Measurements from ENCODE around the gene ST6GALNAC4.
A peak's percentile ranks its signal among the peaks of the same experiment; 100 is the strongest.

The ST6GALNAC4 gene, protein sequence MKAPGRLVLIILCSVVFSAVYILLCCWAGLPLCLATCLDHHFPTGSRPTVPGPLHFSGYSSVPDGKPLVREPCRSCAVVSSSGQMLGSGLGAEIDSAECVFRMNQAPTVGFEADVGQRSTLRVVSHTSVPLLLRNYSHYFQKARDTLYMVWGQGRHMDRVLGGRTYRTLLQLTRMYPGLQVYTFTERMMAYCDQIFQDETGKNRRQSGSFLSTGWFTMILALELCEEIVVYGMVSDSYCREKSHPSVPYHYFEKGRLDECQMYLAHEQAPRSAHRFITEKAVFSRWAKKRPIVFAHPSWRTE

DNA sequence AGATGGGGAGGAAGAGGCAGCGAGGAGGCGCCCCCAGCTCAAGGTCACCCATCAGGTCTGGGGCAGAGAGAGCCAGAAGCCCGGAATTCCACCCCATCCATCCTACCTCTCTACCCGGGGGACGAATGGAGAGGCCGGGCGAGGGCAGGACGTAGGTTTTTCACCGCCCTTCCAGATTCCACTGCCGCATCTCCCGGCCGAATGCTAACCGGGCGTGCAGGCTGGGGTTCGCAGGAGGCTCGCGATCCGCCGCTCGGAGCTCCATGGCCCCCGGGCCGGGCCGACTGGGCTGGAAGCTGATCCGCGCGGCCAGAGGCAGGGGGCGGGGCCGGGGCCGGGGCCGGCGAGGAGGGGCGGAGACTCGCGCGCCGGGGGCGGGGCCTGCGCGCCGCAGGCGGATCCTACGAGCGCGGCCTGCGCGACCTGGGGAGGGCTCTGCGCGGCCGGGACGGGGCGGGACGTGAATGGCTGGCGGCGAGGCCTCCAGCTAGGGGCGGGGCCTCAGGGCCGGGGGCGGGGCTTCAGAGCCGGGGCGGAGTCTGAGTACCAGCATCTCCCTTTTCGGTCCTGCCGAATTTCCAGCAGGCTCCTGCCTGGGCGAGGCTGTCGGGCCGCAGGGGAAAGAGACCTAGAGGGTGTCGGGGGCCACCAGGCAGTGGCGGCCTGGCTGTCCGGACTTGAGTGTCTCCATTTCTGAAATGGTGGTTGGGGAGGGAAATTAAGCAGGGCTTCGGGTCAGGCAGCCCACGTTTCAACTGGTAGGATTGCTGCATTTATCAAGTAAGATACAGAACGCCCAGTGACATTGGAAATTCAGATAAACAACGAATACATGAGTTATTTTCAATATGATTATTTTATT lies at the start of gene ST6GALNAC4:
Gene ST6GALNAC4, minus strand, starts transcription at position 322 of the 862 bp plus-strand sequence. CDS start 622 bp downstream, outside the sequence.
- peak; percentile 94 for DNase-seq (ENCODE audit: low spot score)

DNA sequence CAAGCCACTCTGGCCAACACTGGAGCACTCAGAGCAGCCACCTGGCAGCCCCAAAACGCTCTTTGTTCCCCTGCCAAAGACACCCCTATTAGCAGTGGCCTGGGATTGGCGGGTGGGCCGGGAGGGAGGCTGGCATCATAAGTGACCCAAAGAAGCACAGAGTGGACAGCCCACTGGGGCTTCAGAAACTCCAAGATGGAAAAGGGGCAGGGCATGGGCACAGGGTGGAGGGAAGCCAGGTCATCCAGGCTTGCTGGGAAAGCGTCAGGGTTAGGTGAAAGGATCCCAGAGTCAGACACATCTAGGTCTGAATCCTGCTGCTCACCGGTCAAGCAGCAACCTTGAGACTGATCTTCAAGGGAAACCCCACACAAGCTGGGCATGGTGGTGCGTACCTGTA lies 49.1 kb upstream of the ST6GALNAC4 start:
- DNase-seq (ENCODE audit: low spot score) = no peak

DNA sequence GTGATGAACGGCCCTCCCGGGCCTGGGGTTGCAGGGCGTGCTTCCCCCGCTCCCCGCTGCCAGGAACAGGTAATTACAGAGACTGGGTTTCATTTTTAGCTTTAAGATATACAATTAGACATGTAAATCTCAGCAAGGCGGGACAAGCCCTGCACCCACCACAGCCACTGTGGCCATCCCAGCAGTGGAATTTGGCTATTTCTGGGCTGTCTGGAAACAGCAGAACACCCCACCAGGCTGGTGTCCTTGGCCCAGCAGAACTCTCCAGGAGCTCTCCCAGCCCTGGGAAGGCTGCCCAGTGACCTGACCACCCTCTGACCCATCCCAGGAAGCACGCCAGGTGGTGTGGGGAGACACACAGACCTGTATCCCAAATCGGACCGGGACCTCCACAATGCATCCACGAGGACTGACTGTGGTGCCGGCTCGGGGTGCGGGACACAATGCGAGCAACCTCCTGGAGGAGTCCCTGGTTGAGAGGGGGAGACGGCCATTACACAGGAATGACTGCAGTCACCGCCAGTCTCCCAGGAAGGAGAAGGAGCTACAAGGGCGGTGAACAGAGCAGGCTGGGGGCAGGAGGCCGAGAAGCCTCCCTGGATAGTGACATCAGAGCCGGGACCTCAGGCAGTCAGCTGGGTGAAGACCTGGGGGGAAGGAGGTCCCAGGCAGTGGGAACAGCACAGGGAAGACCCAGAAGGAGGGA lies 46.7 kb upstream of the ST6GALNAC4 start:
- DNase-seq (ENCODE audit: low spot score) = no peak

DNA sequence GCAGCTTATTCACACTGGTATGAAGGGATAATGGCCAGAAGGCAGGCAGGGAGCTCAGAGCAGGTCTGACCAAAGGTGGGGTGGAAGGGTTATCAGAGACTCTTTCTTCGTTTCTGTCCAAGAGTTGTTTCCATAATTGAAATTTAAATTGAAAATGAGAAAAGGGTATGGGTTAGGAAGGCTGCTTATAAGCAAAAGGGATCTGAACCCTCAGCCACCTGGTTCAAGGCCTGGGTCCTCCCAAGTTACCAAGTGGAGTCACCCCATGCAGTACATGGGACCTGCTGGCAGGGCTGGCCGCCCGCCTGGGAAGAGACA lies 46.2 kb upstream of the ST6GALNAC4 start:
- no peak for DNase-seq (ENCODE audit: low spot score)

DNA sequence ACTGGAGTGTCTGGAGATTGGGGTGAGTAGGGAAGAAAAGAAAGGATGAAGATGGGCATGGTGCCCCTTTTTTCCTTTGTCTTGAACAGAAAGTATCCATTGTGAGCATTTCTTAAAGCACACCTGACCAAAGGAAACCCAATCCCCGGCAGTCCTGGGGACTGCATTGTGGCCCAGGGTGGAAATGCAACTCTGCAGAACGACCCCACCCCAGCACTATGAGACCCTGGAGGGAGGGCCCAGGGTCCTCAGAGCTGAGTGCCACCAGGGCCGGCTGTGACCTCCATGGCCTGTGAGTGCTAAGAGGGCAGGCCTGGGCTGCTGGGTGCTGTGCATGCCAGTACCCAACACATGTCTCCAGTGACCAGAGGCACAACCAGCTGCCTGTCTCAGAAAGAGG lies 45.4 kb upstream of the ST6GALNAC4 start:
- DNase-seq (ENCODE audit: low spot score) = no peak

DNA sequence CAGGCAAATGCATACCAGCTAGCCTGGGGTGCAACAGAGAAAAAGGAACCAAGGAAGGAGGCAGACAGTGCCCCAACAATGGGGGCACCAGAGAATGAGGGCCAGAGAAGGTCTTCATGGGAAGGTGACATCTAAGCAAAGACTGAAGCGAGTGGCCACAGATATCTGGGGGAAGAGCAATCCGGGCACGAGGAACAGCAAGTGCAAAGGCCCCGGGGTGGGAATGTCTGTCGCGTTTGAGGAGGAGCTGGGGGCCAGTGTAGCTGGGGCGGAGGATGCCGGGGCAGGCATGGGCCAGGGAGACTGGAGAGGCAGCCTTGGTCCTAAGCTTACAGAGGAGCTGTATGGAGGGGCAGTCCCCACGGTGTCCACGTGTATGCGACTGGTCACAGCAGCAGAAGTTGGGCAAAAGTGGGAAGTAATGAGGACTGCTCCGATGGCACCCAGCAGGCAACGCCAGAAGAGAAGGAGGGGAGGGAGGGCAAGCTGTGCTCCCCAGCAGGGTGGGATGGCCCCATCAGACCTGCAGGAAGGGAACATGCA lies 44.8 kb upstream of the ST6GALNAC4 start:
- DNase-seq (ENCODE audit: low spot score) = no peak

DNA sequence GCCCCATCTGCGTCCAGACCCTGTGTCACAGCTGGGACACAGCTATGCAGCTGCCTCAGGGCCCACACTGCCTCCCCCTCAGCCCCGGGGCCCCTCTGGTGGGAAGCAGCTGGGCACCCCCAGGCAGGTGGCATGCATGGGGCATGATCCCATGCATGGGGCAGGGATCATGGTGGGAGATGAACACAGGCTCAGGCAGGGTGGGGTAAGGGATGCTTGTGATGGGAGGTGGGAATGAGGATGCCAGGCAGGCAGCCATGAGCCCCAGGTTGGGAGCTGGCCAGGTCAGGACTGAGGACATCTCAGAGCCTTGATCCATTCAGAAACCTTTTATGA lies 44.3 kb upstream of the ST6GALNAC4 start:
- no peak for DNase-seq (ENCODE audit: low spot score)

DNA sequence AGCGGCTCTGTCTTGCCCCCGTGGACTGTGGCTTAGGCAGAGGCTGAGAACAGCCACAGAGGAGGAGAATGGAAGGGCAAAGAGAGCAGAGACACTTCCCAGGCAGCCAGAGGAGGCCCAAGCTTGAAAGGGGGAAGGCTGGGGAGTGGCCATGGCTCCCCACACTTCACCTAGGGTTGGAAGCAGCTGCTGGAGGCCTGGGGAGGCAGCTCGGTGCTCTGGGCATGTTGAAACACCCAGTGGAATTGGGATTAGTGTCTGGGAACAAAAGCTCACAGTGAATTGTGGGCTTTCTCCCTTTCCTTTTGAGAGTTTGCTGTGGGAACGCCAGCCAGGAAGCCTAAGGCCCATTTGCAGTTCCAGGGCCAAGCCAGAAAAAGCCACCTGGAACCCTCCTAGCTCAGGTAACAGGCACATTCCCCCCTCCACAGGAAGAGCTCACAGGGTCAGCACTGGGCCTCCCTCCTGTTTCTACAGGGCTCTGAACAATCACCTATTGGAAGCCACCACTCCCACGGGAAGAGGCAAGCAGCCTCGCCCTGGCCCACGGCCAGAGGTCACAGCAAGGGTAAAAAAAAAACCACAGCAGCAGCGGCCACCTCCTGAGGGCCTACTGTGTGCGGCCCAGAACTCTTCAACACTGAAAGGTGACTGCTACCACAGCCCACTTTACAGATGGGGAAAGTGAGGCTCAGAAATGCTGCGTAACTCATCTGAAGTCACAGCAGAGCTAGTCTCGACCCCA lies 43.7 kb upstream of the ST6GALNAC4 start:
- no peak for DNase-seq (ENCODE audit: low spot score)

DNA sequence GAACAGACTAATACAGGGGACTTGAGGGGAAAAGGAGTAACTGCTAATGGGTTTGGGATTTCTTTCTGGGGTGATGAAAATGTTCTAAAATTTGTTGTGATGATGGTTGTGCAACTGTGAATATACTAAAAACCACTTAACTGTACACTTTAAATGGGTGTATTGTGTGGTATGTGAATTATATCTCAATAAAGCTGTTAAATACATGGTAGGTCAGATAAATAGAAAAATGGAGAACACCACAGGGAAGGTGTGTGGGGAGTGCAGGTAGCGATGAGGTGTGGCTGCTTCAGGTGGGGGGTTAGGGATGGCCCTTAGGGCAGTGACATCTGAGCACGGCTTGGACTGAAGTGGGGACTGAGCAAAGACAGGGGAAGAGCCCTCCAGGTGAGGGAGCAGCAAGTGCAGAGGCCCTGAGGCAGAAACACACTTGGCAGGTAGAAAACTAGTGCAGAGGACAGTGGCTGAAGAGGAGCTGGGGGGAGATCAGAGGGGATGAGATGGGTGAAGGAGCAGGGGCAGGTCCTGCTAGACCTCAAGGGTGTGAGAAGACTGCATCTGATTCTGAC lies 43.1 kb upstream of the ST6GALNAC4 start:
- no peak for DNase-seq (ENCODE audit: low spot score)

DNA sequence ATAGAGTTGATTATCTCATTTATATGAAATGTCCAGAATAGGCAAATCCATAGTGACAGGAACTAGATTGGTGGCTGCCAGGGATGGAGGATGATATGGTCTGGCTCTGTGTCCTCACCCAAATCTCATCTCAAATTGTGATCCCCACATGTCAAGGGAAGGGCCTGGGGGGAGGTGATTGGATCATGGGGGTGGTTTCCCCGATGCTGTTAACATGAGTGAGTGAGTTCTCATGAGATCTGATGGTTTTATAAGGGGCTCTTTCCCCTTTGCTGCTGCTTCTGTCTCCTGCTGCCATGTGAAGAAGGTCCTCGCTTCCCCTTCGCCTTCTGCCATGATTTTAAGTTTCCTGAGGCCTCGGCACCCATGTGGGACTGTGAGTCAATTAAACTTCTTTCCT lies 42.6 kb upstream of the ST6GALNAC4 start:
- DNase-seq (ENCODE audit: low spot score) = no peak

DNA sequence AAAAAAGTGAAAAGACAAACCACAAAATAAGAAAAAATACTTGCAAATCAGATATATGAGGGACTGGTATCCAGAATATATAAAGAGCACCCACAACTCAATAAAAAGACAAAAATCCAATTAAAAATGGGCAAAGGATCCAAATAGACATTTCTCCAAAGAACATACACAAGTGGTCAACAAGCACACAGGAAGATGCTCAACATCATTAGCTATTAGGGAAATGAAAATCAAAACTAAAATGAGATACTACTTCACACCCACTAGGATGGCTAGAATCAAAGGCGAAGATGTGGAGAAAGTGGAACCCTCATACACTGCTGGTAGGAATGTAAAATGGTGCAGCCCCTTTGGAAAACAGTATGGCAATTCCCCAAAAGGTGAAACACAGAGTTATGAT lies 41.9 kb upstream of the ST6GALNAC4 start:
- DNase-seq (ENCODE audit: low spot score) = no peak

DNA sequence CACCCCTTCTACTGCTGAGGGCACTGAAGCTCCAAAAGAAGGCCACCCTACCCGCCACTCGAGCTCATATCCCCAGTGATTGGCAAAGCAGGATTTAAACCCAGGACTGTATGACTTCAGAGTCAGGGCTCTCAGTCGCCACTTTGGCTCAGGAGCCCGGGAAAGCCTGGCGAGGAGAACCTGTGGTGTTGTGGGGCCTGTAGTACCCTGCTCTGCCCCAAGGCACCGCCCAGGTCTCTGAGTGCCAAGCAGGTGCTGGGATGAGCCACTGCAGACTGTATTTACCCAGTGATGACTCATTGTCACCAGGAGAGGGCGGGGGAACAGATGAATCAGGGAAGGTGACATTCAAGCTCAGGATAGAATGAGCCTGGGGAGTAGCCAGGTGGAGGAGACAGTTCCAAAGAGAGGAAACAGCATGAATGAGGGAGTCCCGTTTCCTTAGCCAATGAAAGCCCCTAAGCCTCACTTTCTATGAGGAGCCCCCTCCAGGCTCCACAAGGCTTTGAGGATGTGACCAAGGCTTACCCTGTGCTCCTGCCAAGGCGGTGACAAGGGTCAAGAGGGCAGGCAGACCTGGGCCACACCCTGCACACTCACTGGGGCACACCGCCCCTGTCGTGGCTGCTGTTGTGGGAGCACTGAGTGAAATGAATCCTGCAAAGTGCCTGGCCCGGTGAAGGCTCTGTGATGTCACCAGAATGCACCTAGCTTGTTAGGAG lies 38.6 kb upstream of the ST6GALNAC4 start:
- peak; percentile 91 for DNase-seq (ENCODE audit: low spot score)

DNA sequence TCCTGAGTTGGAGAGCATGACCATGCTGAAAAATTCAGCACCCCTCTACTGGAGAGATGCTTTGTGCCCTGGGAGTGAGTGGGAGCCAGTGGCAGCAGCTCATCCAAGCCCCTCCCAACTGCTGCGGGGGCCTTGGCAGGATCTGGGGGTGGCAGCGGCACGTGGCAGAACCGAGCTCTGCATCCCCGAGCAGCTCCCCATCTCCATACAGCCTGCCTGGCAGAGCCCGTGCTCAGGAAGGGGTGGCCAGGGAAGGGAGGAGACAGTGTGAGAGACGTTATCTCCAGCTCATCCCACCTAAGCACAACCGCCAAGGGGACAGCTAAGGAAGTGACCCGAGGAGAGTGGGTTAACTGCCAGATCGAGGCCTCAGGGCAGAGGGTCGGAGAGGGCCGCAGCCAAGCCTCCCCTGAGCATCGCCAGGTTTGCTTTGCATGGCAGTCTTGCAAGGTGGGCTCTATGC lies 38.0 kb upstream of the ST6GALNAC4 start:
- DNase-seq (ENCODE audit: low spot score) = no peak

DNA sequence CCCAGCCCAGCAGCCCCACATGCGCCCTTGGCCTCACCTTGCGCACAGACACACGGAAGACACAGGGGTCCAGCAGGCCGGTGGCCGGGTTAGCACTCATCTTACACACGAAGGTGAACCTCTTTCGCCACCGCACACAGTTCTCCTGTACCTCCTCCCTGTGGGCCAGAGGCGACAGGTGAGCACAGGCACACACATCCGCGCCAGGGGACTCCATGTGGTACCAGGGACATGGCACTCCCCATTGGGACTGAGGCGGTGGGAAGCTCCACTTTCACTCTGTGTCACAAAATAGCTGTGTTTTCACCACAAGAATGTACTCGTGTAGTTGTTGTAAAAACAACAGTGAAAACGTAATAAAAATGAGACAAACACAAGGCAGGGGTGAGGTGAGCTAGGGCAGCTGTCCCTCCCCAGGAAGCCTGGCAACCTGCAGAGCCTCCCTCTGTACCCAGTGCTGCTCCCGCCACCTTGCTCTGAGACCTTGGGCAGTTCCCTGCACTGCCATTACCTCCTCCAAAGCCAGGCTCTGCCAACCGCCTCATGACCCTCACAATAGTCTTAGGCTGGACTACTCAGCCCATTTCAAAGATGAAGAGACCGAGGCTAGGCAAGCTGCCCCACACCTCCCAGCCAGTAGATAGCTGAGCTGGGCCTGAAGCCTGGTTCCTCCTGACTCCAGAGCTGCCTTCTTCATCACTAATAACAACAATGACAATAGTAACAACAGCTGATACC lies 37.1 kb upstream of the ST6GALNAC4 start:
- no peak for DNase-seq (ENCODE audit: low spot score)

DNA sequence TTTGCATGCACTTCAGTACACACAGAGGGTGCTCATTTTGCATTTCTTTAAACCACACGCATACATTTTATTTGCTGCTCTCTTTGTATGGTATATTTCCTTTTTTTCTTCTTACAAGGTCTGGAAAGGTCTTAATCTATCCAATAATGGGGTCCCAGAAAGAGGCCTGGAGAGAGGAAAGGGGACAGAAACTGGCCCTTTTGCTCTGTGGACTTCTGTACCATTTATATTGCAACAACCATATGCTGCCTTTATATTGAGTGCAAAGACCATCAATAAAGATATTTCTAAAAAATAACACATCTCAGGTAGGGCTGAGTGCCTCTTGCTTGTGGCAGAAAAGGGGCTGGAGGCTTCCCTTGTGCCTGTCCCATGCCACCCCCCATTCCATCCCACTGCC lies 36.3 kb upstream of the ST6GALNAC4 start:
- no peak for DNase-seq (ENCODE audit: low spot score)

DNA sequence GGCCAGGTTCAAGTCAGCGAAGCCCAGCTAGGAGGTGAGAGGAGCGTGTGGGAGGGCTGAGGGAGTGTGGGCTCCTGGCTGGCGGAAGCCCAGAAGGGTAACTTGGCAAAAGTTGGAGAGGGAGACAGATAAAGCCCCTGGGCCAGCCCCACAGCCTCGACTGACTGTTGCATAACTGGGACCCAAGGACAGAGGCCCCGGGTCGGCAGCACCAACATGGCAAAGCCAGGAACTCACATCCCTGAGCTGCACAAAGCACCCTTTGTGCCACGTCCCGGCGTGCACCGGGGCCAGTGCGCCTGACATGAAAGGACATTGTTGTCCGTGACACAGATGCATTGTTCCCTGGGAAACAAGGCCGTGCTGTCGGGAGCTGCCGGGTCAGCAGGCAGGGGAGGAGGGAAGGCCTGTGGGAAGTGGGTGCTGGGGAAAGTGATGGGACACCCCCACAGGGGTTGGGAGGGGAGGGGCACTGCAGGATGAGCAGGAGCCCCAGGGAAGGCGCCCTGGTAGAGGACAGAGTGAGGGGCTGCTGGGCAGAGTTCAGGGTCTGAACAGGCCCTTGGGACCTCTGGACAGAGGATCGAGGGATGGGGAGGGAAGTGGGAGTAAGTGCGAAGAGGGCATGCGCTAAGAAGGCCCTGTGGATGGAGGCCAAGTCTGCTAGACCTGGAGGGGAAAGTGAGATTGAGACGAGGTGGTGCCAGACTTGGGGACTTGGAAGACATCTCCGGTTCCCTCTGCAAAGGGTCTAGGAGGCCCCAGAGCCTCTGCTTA lies 33.9 kb upstream of the ST6GALNAC4 start:
- DNase-seq (ENCODE audit: low spot score) = no peak

DNA sequence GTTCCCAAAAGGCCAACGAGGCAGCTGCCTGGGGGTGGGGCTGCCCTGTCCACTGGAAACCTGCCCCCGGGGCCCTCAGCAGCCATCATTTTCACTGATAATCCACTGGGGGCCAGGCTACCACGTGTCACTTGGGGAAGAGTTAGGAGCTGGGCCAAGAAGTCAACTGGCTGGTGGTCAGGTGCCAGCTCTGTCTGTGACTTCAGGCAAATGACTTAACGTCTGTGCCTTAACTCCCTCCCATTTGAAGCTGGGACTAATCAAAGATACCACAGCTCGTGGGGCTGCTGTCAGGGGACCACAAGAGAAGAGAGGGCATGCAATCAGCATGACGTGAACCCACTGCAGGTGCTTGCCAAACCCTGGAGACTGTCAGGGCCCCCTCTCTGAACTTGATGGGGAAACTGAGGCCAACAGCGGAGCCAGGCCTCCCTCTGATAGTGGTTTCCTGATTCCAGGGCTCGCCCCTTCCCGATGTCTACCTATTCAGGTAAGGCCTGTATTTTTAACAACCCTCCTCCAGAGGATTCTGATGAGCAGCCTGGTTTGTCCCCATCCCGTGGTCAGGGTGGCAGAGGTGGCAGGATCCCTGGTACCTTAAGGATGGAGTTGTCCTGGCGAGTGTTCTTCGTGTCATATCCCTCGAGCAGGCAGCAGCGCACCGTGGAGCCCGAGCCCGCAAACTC lies 33.1 kb upstream of the ST6GALNAC4 start:
- no peak for DNase-seq (ENCODE audit: low spot score)

DNA sequence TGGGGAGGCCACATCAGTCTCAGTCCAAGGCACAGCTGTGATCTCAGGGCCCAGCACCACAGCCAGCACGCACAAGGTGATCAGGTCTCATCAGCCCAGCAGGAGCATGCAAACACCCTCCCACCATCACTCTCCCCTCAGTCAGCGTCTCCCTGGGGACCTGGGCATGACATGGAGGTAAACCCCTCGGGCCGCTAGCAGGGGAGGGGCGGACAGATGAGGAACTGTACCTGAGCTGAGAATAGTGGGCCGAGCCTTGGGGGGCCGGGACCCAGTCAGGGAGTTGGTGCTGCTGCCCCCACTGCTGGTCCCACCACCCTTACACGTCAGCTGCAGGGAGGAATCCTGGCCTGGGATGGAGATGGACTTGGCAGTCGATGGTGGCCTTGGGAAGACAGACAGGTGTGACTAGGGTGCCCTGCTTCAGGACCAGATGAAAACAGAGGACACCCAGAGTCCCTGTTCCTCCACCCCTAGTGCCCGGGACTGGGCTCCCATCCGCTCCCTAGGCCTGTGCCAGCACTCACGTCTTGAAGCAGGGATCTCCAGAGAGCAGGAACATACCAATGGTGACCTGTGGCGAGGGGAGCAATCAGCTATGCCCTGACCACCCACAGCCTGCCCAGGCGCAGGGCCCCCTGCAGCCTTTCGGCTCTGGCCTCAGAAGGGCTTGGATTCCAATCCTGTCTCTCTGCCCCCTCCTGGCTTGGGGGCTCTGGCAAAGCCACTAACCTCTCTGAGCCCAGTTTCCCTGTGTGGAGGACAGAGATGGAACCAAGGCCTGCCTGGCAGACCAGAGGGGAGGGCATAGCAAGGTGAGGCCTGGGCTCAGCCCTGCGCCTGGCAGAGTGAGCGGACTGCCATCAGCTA lies 31.2 kb upstream of the ST6GALNAC4 start:
- DNase-seq (ENCODE audit: low spot score) = no peak

Measured in CD4-positive, alpha-beta T cell treated with Interleukin-2 at 100 ng/mL for 4 hours (primary cell).